ENCODE results near the gene IRF8. TPM values are rescaled to one million over a fixed set of nuclear protein-coding genes. Genes with fewer than 3 reads are reported as not detected.
A peak's percentile ranks its signal among the peaks of the same experiment; 100 is the strongest.

Gene IRF8
- total RNA-seq, 3 donors from 2014 or later (not counting 1 experiment from before 2014, with no cell fraction given) = 101 to 167 (median 122) TPM

DNA sequence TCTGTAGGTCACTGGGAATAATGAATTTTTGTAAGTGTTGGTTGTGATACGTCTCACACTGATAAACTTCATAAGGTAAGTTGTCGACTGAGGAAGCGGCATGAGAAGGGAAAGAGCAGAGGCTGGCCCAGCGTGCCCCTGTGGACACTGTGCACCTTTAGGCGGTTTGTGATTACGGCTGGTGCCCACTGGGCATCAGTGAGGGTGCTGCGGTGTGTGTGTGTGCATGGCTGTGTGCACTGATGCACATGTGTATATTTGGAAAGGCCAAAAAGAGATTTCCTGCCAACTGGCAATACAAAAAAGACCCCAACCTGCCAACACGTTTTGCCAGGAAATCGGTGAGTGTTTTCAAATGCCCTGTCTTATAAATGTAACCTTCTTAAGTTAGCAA, 11.9 kb downstream of the IRF8 start:
- Histone ChIP-seq H3K27ac (ENCODE audit: low read length) (no peak overlapping the region), H3K27me3 (ENCODE audit: control insufficient read depth, insufficient read depth, low read length) (no peaks in the 10 kb centered on the region), H3K9me3 (ENCODE audit: control insufficient read depth, insufficient read depth, low read length) (no peaks in the 10 kb centered on the region), H3K4me3 (ENCODE audit: low read length) (no peak overlapping the region), H3K4me1 (ENCODE audit: control insufficient read depth, insufficient read depth, low read length) (peaks cover 84% of the 10 kb centered on the region), H3K36me3 (ENCODE audit: control insufficient read depth, insufficient read depth, low read length) (peaks cover 75% of the 10 kb centered on the region)
- intact Hi-C loops (cut with micrococcal nuclease) = no loop called here
- ATAC-seq (no peak), DNase-seq (no peak)
- Mint-ChIP-seq H3K36me3 (peaks cover 19% of the 10 kb centered on the region), H3K27ac (no peak overlapping the region), H3K4me1 (peaks cover 56 to 65% of the 10 kb centered on the region in 2 donors), H3K27me3 (ENCODE audit: low read depth in 2 of 2) (no peaks in the 10 kb centered on the region), H3K9me3 (no peaks in the 10 kb centered on the region), H3K4me3 (no peak overlapping the region)
- 75% methylated on average over 7 of the region's 9 CpGs for WGBS (ENCODE audit: insufficient coverage)
- TF ChIP-seq, protein P1, sequence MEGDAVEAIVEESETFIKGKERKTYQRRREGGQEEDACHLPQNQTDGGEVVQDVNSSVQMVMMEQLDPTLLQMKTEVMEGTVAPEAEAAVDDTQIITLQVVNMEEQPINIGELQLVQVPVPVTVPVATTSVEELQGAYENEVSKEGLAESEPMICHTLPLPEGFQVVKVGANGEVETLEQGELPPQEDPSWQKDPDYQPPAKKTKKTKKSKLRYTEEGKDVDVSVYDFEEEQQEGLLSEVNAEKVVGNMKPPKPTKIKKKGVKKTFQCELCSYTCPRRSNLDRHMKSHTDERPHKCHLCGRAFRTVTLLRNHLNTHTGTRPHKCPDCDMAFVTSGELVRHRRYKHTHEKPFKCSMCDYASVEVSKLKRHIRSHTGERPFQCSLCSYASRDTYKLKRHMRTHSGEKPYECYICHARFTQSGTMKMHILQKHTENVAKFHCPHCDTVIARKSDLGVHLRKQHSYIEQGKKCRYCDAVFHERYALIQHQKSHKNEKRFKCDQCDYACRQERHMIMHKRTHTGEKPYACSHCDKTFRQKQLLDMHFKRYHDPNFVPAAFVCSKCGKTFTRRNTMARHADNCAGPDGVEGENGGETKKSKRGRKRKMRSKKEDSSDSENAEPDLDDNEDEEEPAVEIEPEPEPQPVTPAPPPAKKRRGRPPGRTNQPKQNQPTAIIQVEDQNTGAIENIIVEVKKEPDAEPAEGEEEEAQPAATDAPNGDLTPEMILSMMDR (IDR thresholded peaks at IDR 0.05) = no peak

DNA sequence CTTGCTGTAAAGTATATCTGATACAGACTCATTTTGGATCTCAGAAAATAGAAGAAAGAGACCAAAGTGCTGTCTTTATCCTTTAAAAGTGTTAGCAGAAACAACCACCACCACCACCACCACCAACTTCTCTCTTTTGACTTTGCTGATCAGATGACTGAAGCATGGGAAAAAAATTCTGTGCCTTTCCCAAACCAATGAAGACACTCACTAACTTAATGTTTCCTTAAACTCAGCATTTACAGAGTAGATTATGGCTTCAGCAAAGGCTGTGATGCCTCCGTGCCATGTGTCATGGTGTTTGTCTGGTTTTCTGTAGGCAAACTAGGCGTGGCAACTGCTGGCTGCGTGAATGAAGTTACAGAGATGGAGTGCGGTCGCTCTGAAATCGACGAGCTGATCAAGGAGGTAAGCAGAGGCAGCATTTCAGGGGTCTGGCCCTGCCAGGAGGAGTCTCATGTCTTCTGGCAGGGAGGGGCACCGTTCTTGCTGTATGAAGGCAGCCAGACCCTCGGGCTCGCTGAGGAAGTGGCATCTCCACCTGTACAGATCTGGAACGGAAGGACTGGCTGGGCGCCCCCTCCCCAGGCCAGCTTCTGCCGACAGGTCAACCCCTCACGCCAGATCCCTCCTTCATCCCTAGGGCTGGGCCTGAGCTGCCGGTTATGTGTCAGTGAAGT, 12.4 kb downstream of the IRF8 start:
- Histone ChIP-seq H3K27me3 (ENCODE audit: control insufficient read depth, insufficient read depth, low read length) (no peaks in the 10 kb centered on the region), H3K4me1 (ENCODE audit: control insufficient read depth, insufficient read depth, low read length) (peaks cover 86% of the 10 kb centered on the region), H3K9me3 (ENCODE audit: control insufficient read depth, insufficient read depth, low read length) (no peaks in the 10 kb centered on the region), H3K27ac (ENCODE audit: low read length) (no peak overlapping the region), H3K36me3 (ENCODE audit: control insufficient read depth, insufficient read depth, low read length) (peaks cover 74% of the 10 kb centered on the region), H3K4me3 (ENCODE audit: low read length) (no peak overlapping the region)
- no peak for ATAC-seq
- Mint-ChIP-seq H3K9me3 (no peaks in the 10 kb centered on the region), H3K27ac (peak overlapping the region in 1 of 2 donors; percentile 86), H3K4me1 (peaks cover 57 to 65% of the 10 kb centered on the region in 2 donors), H3K36me3 (peaks cover 19% of the 10 kb centered on the region), H3K27me3 (ENCODE audit: low read depth in 2 of 2) (no peaks in the 10 kb centered on the region), H3K4me3 (no peak overlapping the region)
- TF ChIP-seq, protein P1 (IDR thresholded peaks at IDR 0.05) = no peak
- intact Hi-C loops (cut with micrococcal nuclease) = no loop called here
- WGBS (ENCODE audit: insufficient coverage) = 84% methylated on average over 15 of the region's 15 CpGs
- DNase-seq = no peak

DNA sequence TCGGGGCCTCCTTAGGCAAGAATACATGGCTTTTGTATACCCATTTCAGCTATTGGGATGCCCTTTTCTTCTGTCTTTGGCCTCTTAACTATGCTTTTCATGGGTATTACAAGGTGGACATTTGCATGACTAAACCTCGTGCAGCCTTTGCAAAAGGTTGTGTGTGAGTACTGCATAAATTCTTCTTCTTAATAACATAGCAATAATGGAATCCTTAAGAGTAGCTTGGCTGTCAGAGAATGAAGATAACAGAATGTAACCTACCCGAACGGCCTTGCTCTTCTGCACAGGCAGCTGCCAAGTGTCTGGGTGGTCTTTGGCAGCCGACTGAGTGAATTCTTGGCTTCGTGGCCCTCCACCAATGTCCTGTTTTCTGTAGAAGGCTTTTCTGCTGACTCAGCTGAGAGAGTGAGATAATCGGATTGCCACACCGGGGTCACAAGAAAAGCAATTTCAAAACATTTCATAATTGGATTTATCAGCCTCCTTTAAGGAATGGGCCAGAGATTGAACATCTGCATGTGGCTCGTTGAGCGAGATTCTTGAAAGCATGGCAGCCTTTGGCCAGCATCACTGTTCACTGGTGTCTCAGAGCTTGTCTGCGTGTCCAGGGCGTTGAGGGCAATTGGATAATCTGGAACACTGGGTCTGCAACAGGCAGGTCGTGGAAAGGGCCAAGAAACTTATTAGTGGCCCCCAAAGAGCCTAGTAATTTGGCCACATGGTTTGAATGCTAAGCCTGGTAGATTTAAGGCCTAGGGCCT, 13.4 kb downstream of the IRF8 start:
- intact Hi-C loops (cut with micrococcal nuclease) = no loop called here
- Mint-ChIP-seq H3K27me3 (ENCODE audit: low read depth in 2 of 2) (no peaks in the 10 kb centered on the region), H3K9me3 (no peaks in the 10 kb centered on the region), H3K4me1 (peaks cover 56 to 71% of the 10 kb centered on the region in 2 donors), H3K4me3 (peak overlapping the region; percentile 68), H3K36me3 (peaks cover 19% of the 10 kb centered on the region), H3K27ac (peak overlapping the region; percentile 86)
- TF ChIP-seq, protein P1 (IDR thresholded peaks at IDR 0.05) = no peak
- no peak overlapping the region for H3K4me3 ChIP-seq (ENCODE audit: low read length)
- WGBS (ENCODE audit: insufficient coverage) = 91% methylated on average over 12 of the region's 13 CpGs
- no peak overlapping the region for H3K27ac ChIP-seq (ENCODE audit: low read length)
- H3K27me3 ChIP-seq (ENCODE audit: control insufficient read depth, insufficient read depth, low read length) = no peaks in the 10 kb centered on the region
- H3K9me3 ChIP-seq (ENCODE audit: control insufficient read depth, insufficient read depth, low read length) = no peaks in the 10 kb centered on the region
- H3K4me1 ChIP-seq (ENCODE audit: control insufficient read depth, insufficient read depth, low read length) = peaks cover 88% of the 10 kb centered on the region
- peaks cover 67% of the 10 kb centered on the region for H3K36me3 ChIP-seq (ENCODE audit: control insufficient read depth, insufficient read depth, low read length)
- no peak for ATAC-seq
- no peak for DNase-seq

Data from natural killer cell (primary cell).